Upper lobe of right lung (tissue), 1 donor: ENCODE measurements around the gene AAR2. TPM values are rescaled to one million over a fixed set of nuclear protein-coding genes. Genes with fewer than 3 reads are reported as not detected.

Source experiments
- ATAC-seq: fragments of 200-7000 bp; cut with Tn5 transposase; one replicate; pipeline ENCODE4 v1.9.1; 2020; ENCODE audit warnings: mild to moderate bottlenecking, moderate library complexity
- DNase-seq: peaks from one replicate; pipeline ENCODE4 v3.0.0-alpha.2; 2020
- H3K27ac ChIP-seq: fragments of 200-600 bp; one replicate; pipeline ENCODE4 v1.8.0; 2022
- H3K27me3 ChIP-seq: fragments of 200-600 bp; one replicate; pipeline ENCODE4 v1.8.0; 2022; ENCODE audit warnings: mild to moderate bottlenecking
- H3K36me3 ChIP-seq: fragments of 200-600 bp; one replicate; pipeline ENCODE4 v1.8.0; 2022
- H3K4me1 ChIP-seq: fragments of 200-600 bp; one replicate; pipeline ENCODE4 v1.8.0; 2022
- H3K4me3 ChIP-seq: fragments of 200-600 bp; one replicate; pipeline ENCODE4 v1.8.0; 2022; ENCODE audit warnings: mild to moderate bottlenecking
- H3K9me3 ChIP-seq: fragments of 200-600 bp; one replicate; pipeline ENCODE4 v1.8.0; 2022
- intact Hi-C: fragments of 100-400 bp; cut with DNase I; formaldehyde crosslinking; loops from one replicate; pipeline ENCODE4 v1.11.0; 2022
- total RNA-seq: library from RNA; stranded (reverse); fragmentation: NEBNext Ultra II Directional; extraction: Animal tissue kit (Norgen Biotek cat#: 25700); gene quantifications from one replicate; pipeline ENCODE4 v1.2.1, GENCODE V29; 2021
- TF ChIP-seq, protein P1 (sequence below): fragments of 200-600 bp; IDR thresholded peaks from one replicate; pipeline ENCODE4 v1.8.0; 2022; ENCODE audit warnings: antibody characterized with exemption
- donor health status: DM: no; HTN: yes; CAD: no; lungs with severe emphysema.

Gene AAR2
- total RNA-seq, 1 donor from 2014 or later, result 24.4 TPM

DNA sequence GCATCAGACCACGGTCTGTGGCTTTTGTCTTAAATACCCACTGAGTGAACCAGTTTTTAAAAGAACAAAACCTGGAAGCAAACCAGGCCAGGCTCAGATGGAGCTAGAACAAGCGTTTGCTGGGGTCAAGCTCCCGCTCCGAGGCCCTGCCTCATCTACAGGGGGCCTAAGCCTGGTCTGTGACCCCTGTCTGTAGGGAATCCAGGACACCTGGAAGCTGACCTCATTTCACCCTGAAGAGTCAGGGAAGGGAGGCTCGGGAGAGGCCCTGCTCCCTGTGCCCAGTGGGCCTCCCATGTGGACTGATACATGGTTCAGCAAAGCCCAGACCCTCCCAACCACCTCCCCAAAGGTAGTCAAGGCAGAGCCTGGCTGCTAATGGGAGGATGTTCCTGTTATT, 43.1 kb downstream of the AAR2 start:
- DNase-seq, result no peak
- no peak overlapping the region for H3K4me3 ChIP-seq
- H3K9me3 ChIP-seq, result no peaks in the 10 kb centered on the region
- intact Hi-C loops, result no loop called here
- no peaks in the 10 kb centered on the region for H3K4me1 ChIP-seq
- peaks cover 9% of the 10 kb centered on the region for H3K27me3 ChIP-seq
- no peak for ATAC-seq
- H3K36me3 ChIP-seq, result no peaks in the 10 kb centered on the region
- no peak overlapping the region for H3K27ac ChIP-seq
- TF ChIP-seq, protein P1, sequence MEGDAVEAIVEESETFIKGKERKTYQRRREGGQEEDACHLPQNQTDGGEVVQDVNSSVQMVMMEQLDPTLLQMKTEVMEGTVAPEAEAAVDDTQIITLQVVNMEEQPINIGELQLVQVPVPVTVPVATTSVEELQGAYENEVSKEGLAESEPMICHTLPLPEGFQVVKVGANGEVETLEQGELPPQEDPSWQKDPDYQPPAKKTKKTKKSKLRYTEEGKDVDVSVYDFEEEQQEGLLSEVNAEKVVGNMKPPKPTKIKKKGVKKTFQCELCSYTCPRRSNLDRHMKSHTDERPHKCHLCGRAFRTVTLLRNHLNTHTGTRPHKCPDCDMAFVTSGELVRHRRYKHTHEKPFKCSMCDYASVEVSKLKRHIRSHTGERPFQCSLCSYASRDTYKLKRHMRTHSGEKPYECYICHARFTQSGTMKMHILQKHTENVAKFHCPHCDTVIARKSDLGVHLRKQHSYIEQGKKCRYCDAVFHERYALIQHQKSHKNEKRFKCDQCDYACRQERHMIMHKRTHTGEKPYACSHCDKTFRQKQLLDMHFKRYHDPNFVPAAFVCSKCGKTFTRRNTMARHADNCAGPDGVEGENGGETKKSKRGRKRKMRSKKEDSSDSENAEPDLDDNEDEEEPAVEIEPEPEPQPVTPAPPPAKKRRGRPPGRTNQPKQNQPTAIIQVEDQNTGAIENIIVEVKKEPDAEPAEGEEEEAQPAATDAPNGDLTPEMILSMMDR, result no peak

DNA sequence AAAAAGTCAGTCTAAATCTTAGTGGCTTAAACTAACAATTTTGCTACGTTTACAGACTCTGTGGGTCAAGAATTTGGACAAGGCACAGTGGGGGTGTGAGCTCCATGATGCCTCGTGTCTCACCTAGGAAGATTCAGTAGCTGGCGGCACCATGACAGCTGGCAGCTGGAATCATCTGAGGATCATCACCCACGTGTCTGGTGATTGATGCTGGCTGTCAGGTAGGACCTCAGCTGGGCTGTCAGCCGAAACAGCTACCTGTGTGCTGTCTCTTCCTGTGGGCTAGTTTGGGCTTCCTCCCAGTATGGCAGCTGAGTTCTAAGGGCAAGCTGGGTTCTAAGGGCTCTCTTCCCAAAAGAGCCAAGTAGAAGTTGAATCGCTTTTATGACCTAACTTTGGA, 43.5 kb downstream of the AAR2 start:
- Histone ChIP-seq H3K36me3 (no peaks in the 10 kb centered on the region), H3K27ac (no peak overlapping the region), H3K4me1 (no peaks in the 10 kb centered on the region), H3K4me3 (no peak overlapping the region), H3K27me3 (peaks cover 9% of the 10 kb centered on the region), H3K9me3 (no peaks in the 10 kb centered on the region)
- DNase-seq (peak; percentile 20), ATAC-seq (no peak)
- intact Hi-C loops, result no loop called here
- TF ChIP-seq, protein P1, result no peak

DNA sequence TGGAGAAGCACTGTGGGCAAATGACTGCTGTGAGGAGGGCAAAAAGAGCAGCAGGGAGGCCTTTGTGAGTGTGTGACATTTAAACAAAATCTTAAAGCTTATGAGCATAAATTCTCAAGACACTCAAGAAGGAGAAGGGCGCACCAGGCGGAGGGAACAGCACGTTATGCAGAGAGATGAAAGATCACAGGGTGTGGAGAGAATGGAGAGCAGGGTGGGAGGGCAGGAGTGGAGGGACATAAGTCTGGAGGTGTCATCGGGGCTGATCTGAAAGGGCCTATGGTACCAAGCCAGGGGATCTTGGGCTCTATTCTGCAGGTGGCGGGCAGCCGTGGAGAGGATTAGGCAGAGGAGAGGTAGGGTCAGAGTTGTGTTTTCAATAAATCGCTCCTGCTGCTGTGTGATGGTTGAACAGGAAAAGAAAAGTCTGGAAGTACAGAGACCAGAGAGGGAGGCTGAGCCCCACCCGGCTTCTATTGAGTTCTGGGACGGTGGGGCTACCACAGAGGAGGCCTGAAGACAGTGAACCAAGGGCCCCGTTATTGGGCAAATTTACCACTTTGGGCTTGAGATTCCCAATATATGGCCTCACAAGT, 45.6 kb downstream of the AAR2 start:
- Histone ChIP-seq H3K27me3 (peaks cover 9% of the 10 kb centered on the region), H3K4me3 (no peak overlapping the region), H3K4me1 (no peaks in the 10 kb centered on the region), H3K36me3 (no peaks in the 10 kb centered on the region), H3K27ac (no peak overlapping the region), H3K9me3 (no peaks in the 10 kb centered on the region)
- DNase-seq, result peak; percentile 42
- TF ChIP-seq, protein P1, result no peak
- intact Hi-C loops, result no loop called here
- ATAC-seq, result no peak

DNA sequence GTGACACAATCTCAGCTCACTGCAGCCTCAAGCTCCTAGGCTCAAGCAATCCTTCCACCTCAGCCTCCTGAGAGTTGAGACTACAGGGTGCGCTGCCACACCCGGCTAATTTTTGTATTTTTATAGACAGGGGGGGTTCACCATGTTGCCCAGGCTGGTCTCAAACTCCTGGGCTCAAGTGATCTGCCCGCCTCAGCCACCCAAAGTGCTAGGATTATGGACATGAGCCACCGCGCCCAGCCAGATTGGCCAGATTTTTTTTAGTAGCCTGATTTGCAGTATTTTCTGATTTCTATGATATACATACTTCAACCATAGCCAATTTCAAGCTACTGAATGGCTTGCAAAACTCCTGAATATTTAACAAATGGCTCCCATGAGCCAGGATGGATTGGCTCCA, 48.5 kb downstream of the AAR2 start:
- Histone ChIP-seq H3K9me3 (no peaks in the 10 kb centered on the region), H3K36me3 (no peaks in the 10 kb centered on the region), H3K4me3 (no peak overlapping the region), H3K27ac (no peak overlapping the region), H3K27me3 (no peaks in the 10 kb centered on the region), H3K4me1 (no peaks in the 10 kb centered on the region)
- intact Hi-C loops, result no loop called here
- ATAC-seq (no peak), DNase-seq (peak; percentile 21)
- TF ChIP-seq, protein P1, result no peak

DNA sequence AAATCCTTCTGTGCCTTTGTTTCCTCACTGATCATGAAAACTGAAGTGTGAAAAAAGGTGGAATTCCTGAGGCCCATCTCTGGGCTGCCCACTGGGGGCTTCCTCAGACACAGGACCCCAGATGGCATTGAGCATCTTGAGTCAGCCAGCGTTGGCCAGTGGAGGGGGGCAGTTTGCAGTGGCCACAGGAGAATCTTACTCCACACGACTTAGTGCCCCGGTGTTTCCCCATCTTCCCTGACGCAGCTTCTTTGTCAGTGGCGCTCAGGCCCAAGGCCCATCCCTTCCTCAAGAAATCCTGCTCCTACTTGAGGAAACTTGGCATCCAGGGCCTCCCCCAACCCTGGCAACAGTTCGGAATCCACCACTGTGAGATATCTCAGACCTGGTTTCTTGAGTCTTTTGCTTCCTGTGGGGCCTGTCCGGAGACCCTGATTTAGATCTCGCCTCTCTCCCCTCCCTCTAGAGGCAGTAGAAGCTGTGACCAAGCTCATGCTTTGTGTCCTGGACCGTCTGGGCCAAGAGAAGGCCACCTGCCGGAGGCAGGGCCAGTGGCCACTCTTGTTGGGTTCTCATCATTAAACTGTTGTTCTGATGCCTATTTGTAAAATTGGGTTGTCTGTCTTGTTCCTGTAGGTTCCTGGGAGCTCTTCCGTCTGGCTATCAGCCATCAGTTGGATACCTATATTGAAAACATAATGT, 49.6 kb downstream of the AAR2 start:
- TF ChIP-seq, protein P1, result no peak
- H3K4me1 ChIP-seq, result no peaks in the 10 kb centered on the region
- H3K27ac ChIP-seq, result no peak overlapping the region
- ATAC-seq (no peak), DNase-seq (no peak)
- no peak overlapping the region for H3K4me3 ChIP-seq
- H3K27me3 ChIP-seq, result no peaks in the 10 kb centered on the region
- H3K36me3 ChIP-seq, result no peaks in the 10 kb centered on the region
- no peaks in the 10 kb centered on the region for H3K9me3 ChIP-seq
- intact Hi-C loops, result no loop called here
